Measurements from ENCODE around the gene NUP210.
A peak's percentile ranks its signal among the peaks of the same experiment; 100 is the strongest.

NUP210 gene

DNA sequence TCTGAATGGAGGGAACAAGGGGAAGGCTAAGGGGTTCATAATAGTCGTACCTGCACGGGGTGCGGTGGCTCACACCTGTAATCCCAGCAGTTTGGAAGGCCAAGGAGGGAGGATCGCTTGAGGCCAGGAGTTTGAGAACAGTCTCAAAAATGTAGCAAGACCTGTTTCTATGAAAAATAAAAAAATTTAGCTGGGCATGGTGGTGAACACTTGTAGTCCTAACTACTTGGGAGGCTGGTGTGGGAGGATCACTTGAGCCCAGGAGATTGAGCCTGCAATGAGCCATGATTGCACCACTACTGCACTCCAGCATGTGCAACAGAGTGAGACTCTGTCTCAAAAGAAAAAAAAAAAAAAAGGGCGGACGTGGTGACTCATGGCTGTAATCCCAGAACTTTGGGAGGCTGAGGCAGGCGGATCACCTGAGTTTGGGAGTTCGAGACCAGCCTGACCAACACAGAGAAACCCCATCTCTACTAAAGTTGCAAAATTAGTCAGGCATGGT, 42.1 kb upstream of the NUP210 start:
- no peak overlapping the region for H3K9ac ChIP-seq (ENCODE audit: low read length)
- no peaks in the 10 kb centered on the region for H3K4me1 ChIP-seq (ENCODE audit: control insufficient read depth, low read depth, low read length)
- H2AK5ac ChIP-seq (ENCODE audit: low read length): no peak overlapping the region
- no peaks in the 10 kb centered on the region for H3K27me3 ChIP-seq (ENCODE audit: insufficient read depth, low read length, poor library complexity)
- H3K23ac ChIP-seq (ENCODE audit: low read length): no peak overlapping the region
- H3K36me3 ChIP-seq (ENCODE audit: control insufficient read depth, insufficient read depth, low read length): no peaks in the 10 kb centered on the region
- H3K4me3 ChIP-seq (ENCODE audit: low read length): no peak overlapping the region
- H2BK120ac ChIP-seq (ENCODE audit: low read depth, low read length): no peak overlapping the region
- no CpG with 5 or more reads among the region's 8 CpGs for WGBS (ENCODE audit: extremely low coverage, insufficient coverage, low lambda C conversion rate)
- H3K4me2 ChIP-seq (ENCODE audit: low read length): no peak overlapping the region
- no peak for DNase-seq
- H3K18ac ChIP-seq (ENCODE audit: low read length): no peak overlapping the region
- H3K4ac ChIP-seq (ENCODE audit: low read depth, low read length): no peak overlapping the region
- no peaks in the 10 kb centered on the region for H3K79me2 ChIP-seq (ENCODE audit: control insufficient read depth, insufficient read depth, low read length)
- no peak overlapping the region for H4K5ac ChIP-seq (ENCODE audit: low read length)
- no peak overlapping the region for H2BK5ac ChIP-seq (ENCODE audit: low read length)
- no peak overlapping the region for H4K8ac ChIP-seq (ENCODE audit: low read depth, low read length)
- H3K27ac ChIP-seq (ENCODE audit: low read depth, low read length): no peak overlapping the region
- H2BK15ac ChIP-seq (replicated peaks; ENCODE audit: low read depth): no peak overlapping the region
- no peak overlapping the region for H3K56ac ChIP-seq (ENCODE audit: low read length)
- H3K79me1 ChIP-seq (ENCODE audit: low read length): no peaks in the 10 kb centered on the region

DNA sequence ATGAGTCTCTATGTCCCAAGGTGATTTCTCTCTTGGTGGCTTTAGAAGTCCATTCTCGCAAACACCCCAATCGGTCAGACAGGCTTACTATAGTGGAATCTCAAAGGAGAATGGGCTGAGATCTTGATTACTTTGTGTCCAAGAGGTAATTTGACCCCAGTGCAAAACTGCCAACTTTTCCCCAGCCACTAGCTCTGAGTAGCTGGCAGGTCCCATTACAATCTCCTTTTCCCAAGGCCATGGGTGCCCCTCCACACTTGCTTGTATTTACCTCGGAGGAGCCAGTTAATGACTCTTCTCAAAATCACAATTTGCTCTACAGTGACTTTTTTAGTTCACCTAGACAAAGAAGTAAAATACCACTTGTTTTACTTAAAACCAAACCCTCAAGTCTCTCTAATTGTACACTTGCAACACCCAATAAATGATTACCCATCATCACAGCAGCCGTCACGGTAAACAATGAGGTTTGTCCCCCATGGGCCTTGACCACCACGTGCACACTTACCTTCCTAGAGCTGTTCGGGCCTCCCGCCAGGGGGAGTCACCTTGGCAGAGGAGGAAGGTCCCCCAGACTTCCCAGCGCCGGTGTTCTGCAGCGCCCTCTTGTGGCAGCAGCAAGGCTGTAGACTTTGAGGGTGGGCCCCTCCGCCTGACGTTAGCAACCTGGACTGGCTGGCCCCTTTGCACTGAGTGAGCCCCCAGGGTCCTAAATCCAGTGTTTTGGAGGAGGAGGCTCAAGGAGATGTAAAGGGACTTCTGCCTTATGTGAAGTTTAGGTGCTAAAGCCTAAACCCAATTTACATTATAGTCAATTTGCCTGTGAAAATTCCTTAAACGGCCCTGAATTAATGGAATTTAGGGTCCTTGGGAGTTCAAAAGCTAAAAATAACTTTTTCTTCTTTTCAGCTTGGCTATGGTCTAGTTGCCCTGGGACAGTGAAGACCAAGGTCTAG, 41.3 kb upstream of the NUP210 start:
- Histone ChIP-seq H3K4me3 (ENCODE audit: low read length) (no peak overlapping the region), H3K79me2 (ENCODE audit: control insufficient read depth, insufficient read depth, low read length) (no peaks in the 10 kb centered on the region), H3K56ac (ENCODE audit: low read length) (no peak overlapping the region), H3K27me3 (ENCODE audit: insufficient read depth, low read length, poor library complexity) (no peaks in the 10 kb centered on the region), H4K5ac (ENCODE audit: low read length) (no peak overlapping the region), H3K4ac (ENCODE audit: low read depth, low read length) (no peak overlapping the region), H2AK5ac (ENCODE audit: low read length) (no peak overlapping the region), H3K36me3 (ENCODE audit: control insufficient read depth, insufficient read depth, low read length) (no peaks in the 10 kb centered on the region), H2BK120ac (ENCODE audit: low read depth, low read length) (no peak overlapping the region), H2BK15ac (replicated peaks; ENCODE audit: low read depth) (no peak overlapping the region), H4K8ac (ENCODE audit: low read depth, low read length) (no peak overlapping the region), H3K9ac (ENCODE audit: low read length) (no peak overlapping the region), H3K4me2 (ENCODE audit: low read length) (no peak overlapping the region), H3K23ac (ENCODE audit: low read length) (no peak overlapping the region), H3K18ac (ENCODE audit: low read length) (no peak overlapping the region), H3K79me1 (ENCODE audit: low read length) (no peaks in the 10 kb centered on the region), H3K27ac (ENCODE audit: low read depth, low read length) (no peak overlapping the region), H2BK5ac (ENCODE audit: low read length) (no peak overlapping the region), H3K4me1 (ENCODE audit: control insufficient read depth, low read depth, low read length) (no peaks in the 10 kb centered on the region)
- DNase-seq: peak; percentile 95
- WGBS (ENCODE audit: extremely low coverage, insufficient coverage, low lambda C conversion rate): no CpG with 5 or more reads among the region's 14 CpGs

GRCh38 chr3:13460341-13460736, 40.2 kb upstream of the NUP210 start:
- Histone ChIP-seq H3K23ac (ENCODE audit: low read length) (no peak overlapping the region), H2BK15ac (replicated peaks; ENCODE audit: low read depth) (no peak overlapping the region), H3K4me2 (ENCODE audit: low read length) (no peak overlapping the region), H3K79me1 (ENCODE audit: low read length) (no peaks in the 10 kb centered on the region), H3K4me3 (ENCODE audit: low read length) (no peak overlapping the region), H3K27ac (ENCODE audit: low read depth, low read length) (no peak overlapping the region), H3K56ac (ENCODE audit: low read length) (no peak overlapping the region), H3K4ac (ENCODE audit: low read depth, low read length) (no peak overlapping the region), H3K9ac (ENCODE audit: low read length) (no peak overlapping the region), H2AK5ac (ENCODE audit: low read length) (no peak overlapping the region), H4K5ac (ENCODE audit: low read length) (no peak overlapping the region), H3K36me3 (ENCODE audit: control insufficient read depth, insufficient read depth, low read length) (no peaks in the 10 kb centered on the region), H2BK120ac (ENCODE audit: low read depth, low read length) (no peak overlapping the region), H3K79me2 (ENCODE audit: control insufficient read depth, insufficient read depth, low read length) (no peaks in the 10 kb centered on the region), H3K18ac (ENCODE audit: low read length) (no peak overlapping the region), H2BK5ac (ENCODE audit: low read length) (no peak overlapping the region), H3K27me3 (ENCODE audit: insufficient read depth, low read length, poor library complexity) (no peaks in the 10 kb centered on the region), H4K8ac (ENCODE audit: low read depth, low read length) (no peak overlapping the region), H3K4me1 (ENCODE audit: control insufficient read depth, low read depth, low read length) (no peaks in the 10 kb centered on the region)
- no peak for DNase-seq
- no CpG with 5 or more reads among the region's 7 CpGs for WGBS (ENCODE audit: extremely low coverage, insufficient coverage, low lambda C conversion rate)

DNA sequence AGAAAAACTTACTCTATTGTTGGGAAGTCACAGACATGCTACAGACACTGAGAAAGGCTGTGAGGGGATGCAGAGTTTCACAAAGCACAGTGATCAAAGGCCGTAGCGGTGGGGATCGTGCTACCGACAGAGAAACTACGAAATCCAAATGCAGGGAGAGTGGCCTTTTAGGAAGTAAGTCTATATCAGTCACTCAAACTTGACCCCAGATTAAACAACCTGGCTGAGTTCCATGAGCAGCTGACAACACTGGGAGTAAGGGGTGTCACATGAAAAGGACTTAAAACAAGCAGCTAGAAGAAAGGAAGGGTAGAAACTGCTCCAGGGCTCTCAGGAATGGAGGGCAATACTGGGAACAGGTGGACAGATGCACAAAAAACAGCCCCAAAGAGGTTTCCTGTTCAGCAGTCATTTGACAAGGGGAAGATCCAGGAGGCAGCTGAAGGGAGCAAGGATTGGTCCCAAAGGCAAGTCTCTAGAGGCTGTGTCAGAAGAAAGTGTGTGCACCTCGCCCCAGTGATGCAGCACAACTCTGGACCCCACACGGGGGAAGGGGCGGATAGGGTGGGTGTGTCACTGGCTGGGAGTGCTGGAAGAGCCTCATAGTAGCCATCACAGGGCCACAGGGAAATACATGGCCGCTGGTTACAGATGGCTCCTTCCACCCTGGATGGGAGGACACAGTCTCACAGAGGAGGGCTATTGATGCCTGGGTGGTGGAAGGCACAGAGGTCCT, 39.7 kb upstream of the NUP210 start:
- no peak overlapping the region for H3K9ac ChIP-seq (ENCODE audit: low read length)
- no peak for DNase-seq
- no CpG with 5 or more reads among the region's 9 CpGs for WGBS (ENCODE audit: extremely low coverage, insufficient coverage, low lambda C conversion rate)
- H3K4me3 ChIP-seq (ENCODE audit: low read length): no peak overlapping the region
- H2BK15ac ChIP-seq (replicated peaks; ENCODE audit: low read depth): no peak overlapping the region
- H4K5ac ChIP-seq (ENCODE audit: low read length): no peak overlapping the region
- no peak overlapping the region for H3K23ac ChIP-seq (ENCODE audit: low read length)
- no peak overlapping the region for H2BK5ac ChIP-seq (ENCODE audit: low read length)
- no peak overlapping the region for H2AK5ac ChIP-seq (ENCODE audit: low read length)
- no peak overlapping the region for H3K4ac ChIP-seq (ENCODE audit: low read depth, low read length)
- no peak overlapping the region for H3K18ac ChIP-seq (ENCODE audit: low read length)
- H2BK120ac ChIP-seq (ENCODE audit: low read depth, low read length): no peak overlapping the region
- H3K4me1 ChIP-seq (ENCODE audit: control insufficient read depth, low read depth, low read length): no peaks in the 10 kb centered on the region
- no peak overlapping the region for H3K27ac ChIP-seq (ENCODE audit: low read depth, low read length)
- H3K36me3 ChIP-seq (ENCODE audit: control insufficient read depth, insufficient read depth, low read length): no peaks in the 10 kb centered on the region
- H3K79me1 ChIP-seq (ENCODE audit: low read length): no peaks in the 10 kb centered on the region
- H3K56ac ChIP-seq (ENCODE audit: low read length): no peak overlapping the region
- no peak overlapping the region for H4K8ac ChIP-seq (ENCODE audit: low read depth, low read length)
- H3K79me2 ChIP-seq (ENCODE audit: control insufficient read depth, insufficient read depth, low read length): no peaks in the 10 kb centered on the region
- H3K27me3 ChIP-seq (ENCODE audit: insufficient read depth, low read length, poor library complexity): no peaks in the 10 kb centered on the region
- H3K4me2 ChIP-seq (ENCODE audit: low read length): no peak overlapping the region

DNA sequence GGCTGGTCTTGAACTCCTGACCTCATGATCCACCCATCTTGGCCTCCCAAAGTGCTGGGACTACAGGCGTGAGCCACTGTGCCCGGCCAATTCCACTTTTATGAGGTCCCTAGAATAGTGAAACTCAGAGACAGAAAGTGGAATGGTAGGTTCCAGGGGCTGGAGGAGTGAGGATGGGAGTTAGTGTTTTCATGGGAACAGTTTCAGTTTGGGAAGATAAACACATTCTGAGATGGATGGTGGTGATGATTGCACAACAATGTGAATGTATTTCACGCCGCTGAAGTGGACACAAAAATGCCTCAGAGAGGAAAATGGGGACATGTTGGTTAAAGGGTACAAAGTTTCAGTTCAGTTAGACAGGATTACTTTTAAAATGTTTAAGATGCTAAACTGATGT, 37.5 kb upstream of the NUP210 start:
- no CpG with 5 or more reads among the region's 4 CpGs for WGBS (ENCODE audit: extremely low coverage, insufficient coverage, low lambda C conversion rate)
- H3K36me3 ChIP-seq (ENCODE audit: control insufficient read depth, insufficient read depth, low read length): no peaks in the 10 kb centered on the region
- H3K4me3 ChIP-seq (ENCODE audit: low read length): no peak overlapping the region
- no peak overlapping the region for H4K8ac ChIP-seq (ENCODE audit: low read depth, low read length)
- DNase-seq: no peak
- no peak overlapping the region for H2AK5ac ChIP-seq (ENCODE audit: low read length)
- no peaks in the 10 kb centered on the region for H3K27me3 ChIP-seq (ENCODE audit: insufficient read depth, low read length, poor library complexity)
- no peak overlapping the region for H3K27ac ChIP-seq (ENCODE audit: low read depth, low read length)
- H3K56ac ChIP-seq (ENCODE audit: low read length): no peak overlapping the region
- no peaks in the 10 kb centered on the region for H3K4me1 ChIP-seq (ENCODE audit: control insufficient read depth, low read depth, low read length)
- H3K23ac ChIP-seq (ENCODE audit: low read length): no peak overlapping the region
- no peaks in the 10 kb centered on the region for H3K79me2 ChIP-seq (ENCODE audit: control insufficient read depth, insufficient read depth, low read length)
- H2BK5ac ChIP-seq (ENCODE audit: low read length): no peak overlapping the region
- H3K9ac ChIP-seq (ENCODE audit: low read length): no peak overlapping the region
- H2BK120ac ChIP-seq (ENCODE audit: low read depth, low read length): no peak overlapping the region
- H2BK15ac ChIP-seq (replicated peaks; ENCODE audit: low read depth): no peak overlapping the region
- H3K4me2 ChIP-seq (ENCODE audit: low read length): no peak overlapping the region
- no peak overlapping the region for H3K4ac ChIP-seq (ENCODE audit: low read depth, low read length)
- no peak overlapping the region for H3K18ac ChIP-seq (ENCODE audit: low read length)
- H3K79me1 ChIP-seq (ENCODE audit: low read length): no peaks in the 10 kb centered on the region
- no peak overlapping the region for H4K5ac ChIP-seq (ENCODE audit: low read length)
